LNCaP clone FGC (cell line): Measurements from ENCODE around the gene OSBPL2.

Source experiments
- DNase-seq: peaks from one replicate; pipeline ENCODE4 v3.0.0-alpha.2; 2011; ENCODE audit warnings: low read depth
- H3K4me3 ChIP-seq: 2 replicates; pipeline ENCODE4 v1.5.1; 2011; ENCODE audit warnings: mild to moderate bottlenecking, low read depth, low read length, control low read depth
- TF ChIP-seq, protein P1 (sequence below): IDR thresholded peaks from 2 replicates; pipeline ENCODE4 v1.5.1; 2012; ENCODE audit warnings: mild to moderate bottlenecking; ENCODE audit not compliant: control insufficient read depth, insufficient read depth; ENCODE audit errors: extremely low read depth

OSBPL2 gene

DNA sequence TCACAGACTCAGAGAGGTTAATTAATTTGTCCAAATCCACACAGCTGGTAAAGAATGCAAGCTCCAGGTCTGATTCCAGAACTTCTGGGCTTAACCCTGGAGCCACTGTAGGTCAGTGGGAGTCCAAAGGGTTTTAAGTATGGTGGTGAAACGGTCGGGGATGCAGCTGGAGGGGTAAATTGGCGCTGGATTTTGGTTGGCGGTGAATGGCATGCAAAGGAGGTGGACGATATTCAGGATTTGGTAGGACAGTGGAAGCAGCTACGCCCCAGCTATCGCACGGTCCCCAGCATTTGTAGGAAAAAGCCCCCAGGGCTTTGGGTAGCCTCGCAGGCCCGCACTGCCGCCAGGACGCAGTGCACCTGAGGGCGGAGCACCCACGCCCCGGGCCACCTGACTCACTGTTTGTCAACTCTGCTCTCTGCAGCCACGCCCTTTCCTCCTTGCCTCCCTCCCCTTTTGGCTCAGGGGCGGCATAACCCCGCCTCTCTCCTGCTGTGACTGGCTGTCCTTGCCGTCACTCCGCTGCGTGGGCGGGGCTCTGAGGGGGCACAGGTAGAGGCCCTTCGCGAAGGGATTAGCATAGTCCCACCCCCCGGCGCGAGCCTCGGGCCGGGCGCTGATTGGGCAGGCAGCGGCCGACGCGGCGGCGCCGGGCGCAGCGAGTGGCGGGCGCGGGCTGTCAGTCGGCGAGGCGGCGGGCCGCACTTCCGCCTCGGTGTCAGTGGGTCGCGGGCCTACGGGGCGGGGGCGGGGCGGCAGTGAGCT lies at the start of gene OSBPL2:
Gene OSBPL2 (plus strand): TSS at position 721 of the 768 bp plus-strand sequence. CDS start 17,664 bp downstream, outside the sequence.
- peak within 1 kb of the TSS; percentile 75 for H3K4me3 ChIP-seq
- TF ChIP-seq, protein P1, sequence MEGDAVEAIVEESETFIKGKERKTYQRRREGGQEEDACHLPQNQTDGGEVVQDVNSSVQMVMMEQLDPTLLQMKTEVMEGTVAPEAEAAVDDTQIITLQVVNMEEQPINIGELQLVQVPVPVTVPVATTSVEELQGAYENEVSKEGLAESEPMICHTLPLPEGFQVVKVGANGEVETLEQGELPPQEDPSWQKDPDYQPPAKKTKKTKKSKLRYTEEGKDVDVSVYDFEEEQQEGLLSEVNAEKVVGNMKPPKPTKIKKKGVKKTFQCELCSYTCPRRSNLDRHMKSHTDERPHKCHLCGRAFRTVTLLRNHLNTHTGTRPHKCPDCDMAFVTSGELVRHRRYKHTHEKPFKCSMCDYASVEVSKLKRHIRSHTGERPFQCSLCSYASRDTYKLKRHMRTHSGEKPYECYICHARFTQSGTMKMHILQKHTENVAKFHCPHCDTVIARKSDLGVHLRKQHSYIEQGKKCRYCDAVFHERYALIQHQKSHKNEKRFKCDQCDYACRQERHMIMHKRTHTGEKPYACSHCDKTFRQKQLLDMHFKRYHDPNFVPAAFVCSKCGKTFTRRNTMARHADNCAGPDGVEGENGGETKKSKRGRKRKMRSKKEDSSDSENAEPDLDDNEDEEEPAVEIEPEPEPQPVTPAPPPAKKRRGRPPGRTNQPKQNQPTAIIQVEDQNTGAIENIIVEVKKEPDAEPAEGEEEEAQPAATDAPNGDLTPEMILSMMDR: no peak
- peak; percentile 93 for DNase-seq

GRCh38 chr20:62190639-62191411 lies 47.5 kb upstream of the OSBPL2 start:
- no peak overlapping the region for H3K4me3 ChIP-seq
- DNase-seq: no peak
- TF ChIP-seq, protein P1: no peak

DNA sequence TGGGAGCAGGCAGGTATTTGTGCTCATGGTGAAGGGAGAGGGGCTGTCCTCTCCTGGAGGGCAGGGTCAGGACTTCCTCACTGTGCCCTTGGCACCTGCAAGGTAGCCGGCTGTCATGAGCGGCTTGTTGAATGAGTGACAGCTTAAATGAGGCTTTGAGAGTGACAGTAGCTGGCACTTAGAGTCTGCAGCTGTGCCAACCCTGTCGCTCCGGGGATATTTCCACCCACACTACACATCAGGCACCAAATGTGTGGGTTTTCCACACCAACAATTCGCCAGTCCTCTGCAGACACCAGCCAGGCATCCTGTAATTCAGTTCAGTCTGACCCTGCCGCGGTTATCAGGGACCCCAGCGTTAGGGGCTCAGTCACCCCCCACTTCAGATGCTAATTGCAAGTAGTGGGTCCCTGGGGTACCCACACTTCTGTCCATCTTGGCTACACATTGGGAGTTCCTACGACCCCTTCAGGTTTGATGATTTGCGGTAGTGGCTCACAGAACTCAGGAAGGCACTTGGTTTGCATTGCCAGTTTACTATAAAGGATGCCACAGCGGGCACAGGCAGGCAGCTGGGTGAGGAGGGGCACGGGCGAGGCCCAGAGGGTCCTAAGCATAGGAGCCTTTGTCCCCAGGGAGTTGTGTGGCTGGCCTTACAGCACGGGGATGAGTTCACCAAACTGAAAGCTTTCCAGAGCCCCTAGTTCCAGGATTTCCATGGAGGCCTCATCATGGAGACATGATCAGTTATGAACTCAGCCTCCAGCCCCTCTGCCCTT lies 46.4 kb upstream of the OSBPL2 start:
- no peak for DNase-seq
- H3K4me3 ChIP-seq: no peak overlapping the region
- TF ChIP-seq, protein P1: no peak

GRCh38 chr20:62192635-62193034 lies 45.7 kb upstream of the OSBPL2 start:
- no peak for DNase-seq
- no peak overlapping the region for H3K4me3 ChIP-seq
- TF ChIP-seq, protein P1: no peak

DNA sequence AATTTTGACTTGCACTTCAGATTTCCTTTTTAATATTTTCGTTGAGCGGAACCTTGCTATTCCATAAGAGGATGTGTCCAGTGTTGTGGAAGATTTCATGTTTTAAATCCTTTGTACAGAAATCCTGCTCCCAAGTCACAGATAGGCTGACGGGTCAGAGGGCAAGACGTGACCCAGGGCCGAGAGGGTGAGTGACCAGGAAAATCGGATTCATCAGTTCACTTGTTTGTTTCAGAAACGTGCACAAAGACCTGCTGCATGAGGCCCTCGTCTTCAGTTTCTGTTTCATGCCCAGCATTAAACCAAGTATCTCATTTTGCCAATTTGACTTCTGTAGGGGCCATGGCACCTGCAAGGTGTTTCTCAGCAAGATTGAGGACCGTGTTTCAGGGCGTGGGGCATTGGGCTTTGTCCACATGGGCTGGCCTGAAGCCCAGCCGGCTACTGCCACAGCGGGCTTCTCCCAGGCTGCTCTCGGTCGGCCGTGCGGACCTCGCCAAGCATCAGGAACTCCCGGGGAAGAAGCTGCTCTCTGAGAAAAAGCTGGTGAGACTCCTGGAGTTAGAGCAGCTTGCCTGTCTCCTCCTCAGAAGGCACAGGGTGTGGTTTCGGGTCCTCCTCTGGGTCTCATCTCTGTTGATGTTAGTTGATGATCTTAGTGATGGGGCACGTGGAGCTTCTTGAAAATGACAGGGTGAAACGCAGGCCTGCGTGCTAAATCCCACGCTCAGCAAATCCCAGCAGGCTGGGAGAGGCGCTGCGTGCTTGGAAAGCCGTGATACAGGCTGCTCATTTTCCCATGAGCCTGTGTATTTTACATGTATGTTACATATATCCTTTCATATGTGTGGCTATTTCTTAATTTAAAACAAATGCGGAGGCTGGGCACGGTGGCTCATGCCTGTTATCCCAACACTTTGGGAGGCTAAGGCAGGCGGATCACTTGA lies 45.0 kb upstream of the OSBPL2 start:
- TF ChIP-seq, protein P1: no peak
- H3K4me3 ChIP-seq: no peak overlapping the region
- no peak for DNase-seq

DNA sequence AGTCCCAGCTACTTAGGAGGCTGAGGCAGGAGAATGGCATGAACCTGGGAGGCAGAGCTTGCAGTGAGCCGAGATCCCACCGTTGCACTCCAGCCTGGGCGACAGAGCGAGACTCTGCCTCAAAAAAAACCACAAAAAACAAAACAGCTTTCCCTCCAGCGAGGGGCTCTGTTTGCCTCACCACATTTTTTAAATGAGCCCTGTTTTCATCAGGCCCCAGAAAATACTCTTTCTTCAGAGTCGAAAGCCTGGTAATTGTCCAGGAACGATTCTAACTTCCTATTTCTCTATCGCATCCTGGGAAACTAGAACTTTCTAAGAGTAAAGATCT lies 43.3 kb upstream of the OSBPL2 start:
- TF ChIP-seq, protein P1: no peak
- H3K4me3 ChIP-seq: no peak overlapping the region
- no peak for DNase-seq
